Activated CD4-positive, alpha-beta T cell treated with anti-CD3 and anti-CD28 coated beads for 4 hours (primary cell): Measurements from ENCODE around the gene ILKAP.

Experiments used
- DNase-seq, 2 donors: peaks; one replicate each; pipeline ENCODE4 v3.0.0-alpha.2; 2020

Gene ILKAP

GRCh38 chr2:238236571-238236970, 33.1 kb upstream of the ILKAP start:
- DNase-seq, result no peak

- DNase-seq, result no peak
Observed at GRCh38 chr2:238235856-238236255, 32.4 kb upstream of the ILKAP start.

GRCh38 chr2:238235331-238235732, 31.8 kb upstream of the ILKAP start:
- DNase-seq, result no peak

- no peak for DNase-seq
Observed at GRCh38 chr2:238233625-238234024, 30.1 kb upstream of the ILKAP start.

GRCh38 chr2:238231809-238232208, 28.3 kb upstream of the ILKAP start:
- DNase-seq, result no peak

GRCh38 chr2:238231251-238231793, 27.8 kb upstream of the ILKAP start:
- DNase-seq, result peak; percentile 71 to 76

GRCh38 chr2:238230699-238231098, 27.2 kb upstream of the ILKAP start:
- DNase-seq, result no peak

- DNase-seq, result no peak
Observed at GRCh38 chr2:238228700-238229099, 25.2 kb upstream of the ILKAP start.

GRCh38 chr2:238227587-238228032, 24.1 kb upstream of the ILKAP start:
- no peak for DNase-seq

- no peak for DNase-seq
Observed at GRCh38 chr2:238226698-238227586, 23.4 kb upstream of the ILKAP start.

- DNase-seq, result no peak
Observed at GRCh38 chr2:238225911-238226697, 22.6 kb upstream of the ILKAP start.

GRCh38 chr2:238225121-238225520, 21.6 kb upstream of the ILKAP start:
- no peak for DNase-seq

- no peak for DNase-seq
Observed at GRCh38 chr2:238224356-238225035, 21.0 kb upstream of the ILKAP start.

- no peak for DNase-seq
Observed at GRCh38 chr2:238220892-238221521, 17.5 kb upstream of the ILKAP start.

GRCh38 chr2:238220274-238220891, 16.9 kb upstream of the ILKAP start:
- no peak for DNase-seq

GRCh38 chr2:238216651-238217184, 13.2 kb upstream of the ILKAP start:
- DNase-seq, result no peak

GRCh38 chr2:238207006-238207405, 3.5 kb upstream of the ILKAP start:
- no peak for DNase-seq

- DNase-seq, result no peak
Observed at GRCh38 chr2:238203973-238204683, 633 bp upstream of the ILKAP start.

GRCh38 chr2:238202326-238203093, 985 bp downstream of the ILKAP start:
- peak in 1 of 2 donors; percentile 14 for DNase-seq

GRCh38 chr2:238190445-238190844, 13.1 kb downstream of the ILKAP start:
- DNase-seq, result no peak
